Lower lobe of right lung (tissue), 2 donors: Measurements from ENCODE around the gene RAVER2. TPM values are rescaled to one million over a fixed set of nuclear protein-coding genes. Genes with fewer than 3 reads are reported as not detected.

Experiments used
- ATAC-seq, 2 donors: fragments of 200-7000 bp; cut with Tn5 transposase; one replicate each; pipeline ENCODE4 v1.9.1; 2020 to 2022; ENCODE audit warnings: mild to moderate bottlenecking in 2 of 2, moderate library complexity in 2 of 2
- DNase-seq: peaks from one replicate; pipeline ENCODE4 v3.0.0-alpha.2; 2020
- H3K27ac ChIP-seq: fragments of 200-600 bp; one replicate; pipeline ENCODE4 v1.8.0; 2022
- H3K27me3 ChIP-seq: fragments of 200-600 bp; one replicate; pipeline ENCODE4 v1.8.0; 2022; ENCODE audit warnings: low read depth
- H3K36me3 ChIP-seq: fragments of 200-600 bp; one replicate; pipeline ENCODE4 v1.8.0; 2022; ENCODE audit warnings: mild to moderate bottlenecking
- H3K4me1 ChIP-seq: fragments of 200-600 bp; one replicate; pipeline ENCODE4 v1.8.0; 2022
- H3K4me3 ChIP-seq: fragments of 200-600 bp; one replicate; pipeline ENCODE4 v1.8.0; 2022; ENCODE audit warnings: mild to moderate bottlenecking
- H3K9me3 ChIP-seq: fragments of 200-600 bp; one replicate; pipeline ENCODE4 v1.8.0; 2022
- intact Hi-C: fragments of 100-400 bp; cut with DNase I; formaldehyde crosslinking; loops from one replicate; pipeline ENCODE4 v1.11.0; 2022
- total RNA-seq: library from RNA; stranded (reverse); fragmentation: NEBNext Ultra II Directional; extraction: Animal tissue kit (Norgen Biotek cat#: 25700); gene quantifications from one replicate; pipeline ENCODE4 v1.2.1, GENCODE V29; 2021
- TF ChIP-seq, protein P1 (sequence below): fragments of 200-600 bp; IDR thresholded peaks from one replicate; pipeline ENCODE4 v1.8.0; 2022; ENCODE audit warnings: antibody characterized with exemption, mild to moderate bottlenecking
- donor health status: DM: no; HTN: yes; CAD: no; lungs with severe emphysema.

Gene RAVER2
- total RNA-seq, 1 donor from 2014 or later = 12.0 TPM

- TF ChIP-seq, protein P1, sequence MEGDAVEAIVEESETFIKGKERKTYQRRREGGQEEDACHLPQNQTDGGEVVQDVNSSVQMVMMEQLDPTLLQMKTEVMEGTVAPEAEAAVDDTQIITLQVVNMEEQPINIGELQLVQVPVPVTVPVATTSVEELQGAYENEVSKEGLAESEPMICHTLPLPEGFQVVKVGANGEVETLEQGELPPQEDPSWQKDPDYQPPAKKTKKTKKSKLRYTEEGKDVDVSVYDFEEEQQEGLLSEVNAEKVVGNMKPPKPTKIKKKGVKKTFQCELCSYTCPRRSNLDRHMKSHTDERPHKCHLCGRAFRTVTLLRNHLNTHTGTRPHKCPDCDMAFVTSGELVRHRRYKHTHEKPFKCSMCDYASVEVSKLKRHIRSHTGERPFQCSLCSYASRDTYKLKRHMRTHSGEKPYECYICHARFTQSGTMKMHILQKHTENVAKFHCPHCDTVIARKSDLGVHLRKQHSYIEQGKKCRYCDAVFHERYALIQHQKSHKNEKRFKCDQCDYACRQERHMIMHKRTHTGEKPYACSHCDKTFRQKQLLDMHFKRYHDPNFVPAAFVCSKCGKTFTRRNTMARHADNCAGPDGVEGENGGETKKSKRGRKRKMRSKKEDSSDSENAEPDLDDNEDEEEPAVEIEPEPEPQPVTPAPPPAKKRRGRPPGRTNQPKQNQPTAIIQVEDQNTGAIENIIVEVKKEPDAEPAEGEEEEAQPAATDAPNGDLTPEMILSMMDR = peak; percentile 82
These were observed 79.0 kb downstream of the RAVER2 start for GRCh38 chr1:64823691-64824476.

GRCh38 chr1:64826991-64827390 lies 82.1 kb downstream of the RAVER2 start:
- DNase-seq = no peak
- no peaks in the 10 kb centered on the region for H3K9me3 ChIP-seq
- peak in 1 of 2 donors; percentile 55 for ATAC-seq
- no peak overlapping the region for H3K4me3 ChIP-seq
- H3K4me1 ChIP-seq = peaks cover 14% of the 10 kb centered on the region
- no peaks in the 10 kb centered on the region for H3K27me3 ChIP-seq
- H3K27ac ChIP-seq = no peak overlapping the region
- TF ChIP-seq, protein P1 = no peak
- intact Hi-C loops = loop anchor here (10.0 kb wide), 1 partner anchor 562 kb away; no protein-coding TSS in a partner anchor
- peaks cover 12% of the 10 kb centered on the region for H3K36me3 ChIP-seq

More at GRCh38 chr1:64823691-64824476, 79.0 kb downstream of the RAVER2 start:
- no peak for DNase-seq
- peak; percentile 85 to 88 for ATAC-seq
- intact Hi-C loops = loop anchor here (10.0 kb wide), 1 partner anchor 559 kb away; no protein-coding TSS in a partner anchor
- no peaks in the 10 kb centered on the region for H3K36me3 ChIP-seq
- H3K27ac ChIP-seq = no peak overlapping the region
- peaks cover 14% of the 10 kb centered on the region for H3K4me1 ChIP-seq
- no peaks in the 10 kb centered on the region for H3K27me3 ChIP-seq
- no peak overlapping the region for H3K4me3 ChIP-seq
- no peaks in the 10 kb centered on the region for H3K9me3 ChIP-seq

DNA sequence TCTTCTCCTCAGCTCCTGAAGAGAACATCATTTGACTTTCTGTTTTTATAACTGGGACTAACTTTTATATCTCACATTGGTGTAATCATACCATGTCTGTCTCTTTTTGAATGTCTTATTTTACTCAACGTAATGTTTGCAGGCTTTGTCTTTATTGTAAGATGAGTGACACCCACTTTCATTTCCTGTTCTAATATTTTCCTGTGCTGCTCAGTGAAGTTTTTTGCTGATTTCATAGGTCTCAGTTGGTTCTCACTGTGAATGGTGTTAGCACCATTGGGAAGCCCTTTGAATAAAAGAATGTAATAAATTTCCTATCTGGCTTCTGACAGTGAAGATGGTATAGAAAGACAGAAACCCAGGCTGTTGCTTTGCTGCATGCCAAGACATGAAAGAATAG lies 84.0 kb downstream of the RAVER2 start:
- Histone ChIP-seq H3K9me3 (no peaks in the 10 kb centered on the region), H3K36me3 (peaks cover 30% of the 10 kb centered on the region), H3K4me3 (no peak overlapping the region), H3K27ac (no peak overlapping the region), H3K27me3 (no peaks in the 10 kb centered on the region), H3K4me1 (peaks cover 11% of the 10 kb centered on the region)
- no peak for DNase-seq
- intact Hi-C loops = loop anchor here (10.0 kb wide), 1 partner anchor 564 kb away; no protein-coding TSS in a partner anchor
- TF ChIP-seq, protein P1 = no peak
- ATAC-seq = no peak

DNA sequence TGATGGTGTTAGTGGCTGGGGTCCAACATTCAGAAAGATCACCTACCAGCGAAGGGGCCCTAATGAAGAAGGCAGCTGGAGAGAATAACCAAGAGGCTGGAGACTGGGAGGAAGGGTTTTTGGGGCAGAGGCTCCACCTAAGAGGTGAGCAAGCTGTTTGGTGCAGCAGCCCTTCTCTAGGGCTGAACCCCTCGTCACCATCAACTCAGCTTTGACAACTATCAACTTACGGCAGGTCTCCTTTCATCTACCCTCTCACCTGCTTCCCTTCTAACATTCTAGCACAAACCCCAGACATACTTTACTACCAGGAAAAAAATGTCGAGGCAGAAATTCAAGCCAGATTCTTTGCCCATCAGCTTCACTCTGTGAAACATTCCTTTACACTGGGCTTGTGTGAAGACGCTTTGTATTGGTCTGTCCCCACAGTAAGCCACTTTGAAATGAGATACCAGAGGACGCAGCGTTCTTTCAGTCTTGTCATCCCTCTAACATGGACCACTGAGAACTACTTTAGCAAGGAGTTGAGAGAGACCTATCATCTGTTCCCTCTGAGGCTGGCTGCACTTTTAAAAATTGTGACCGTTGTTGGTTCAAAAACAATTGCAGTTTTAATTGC lies 84.6 kb downstream of the RAVER2 start:
- Histone ChIP-seq H3K27me3 (no peaks in the 10 kb centered on the region), H3K27ac (no peak overlapping the region), H3K36me3 (peaks cover 37% of the 10 kb centered on the region), H3K9me3 (no peaks in the 10 kb centered on the region), H3K4me1 (peaks cover 4% of the 10 kb centered on the region), H3K4me3 (no peak overlapping the region)
- DNase-seq (no peak), ATAC-seq (peak in 1 of 2 donors; percentile 23)
- intact Hi-C loops = loop anchor here (10.0 kb wide), 1 partner anchor 565 kb away; no protein-coding TSS in a partner anchor
- TF ChIP-seq, protein P1 = no peak

GRCh38 chr1:64830030-64830651 lies 85.3 kb downstream of the RAVER2 start:
- intact Hi-C loops = no loop called here

More at GRCh38 chr1:64830030-64830651, 85.3 kb downstream of the RAVER2 start:
- no peak for ATAC-seq
- H3K9me3 ChIP-seq = no peaks in the 10 kb centered on the region
- no peak for DNase-seq
- H3K36me3 ChIP-seq = peaks cover 43% of the 10 kb centered on the region
- TF ChIP-seq, protein P1 = no peak
- H3K27me3 ChIP-seq = no peaks in the 10 kb centered on the region
- no peak overlapping the region for H3K27ac ChIP-seq
- H3K4me3 ChIP-seq = no peak overlapping the region
- H3K4me1 ChIP-seq = peaks cover 4% of the 10 kb centered on the region
